Loucy (cell line): ENCODE data around the gene CCDC33.

Source experiments
- H2AFZ ChIP-seq: fragments of 200-600 bp; sonication (generic); 2 replicates; pipeline ENCODE4 v1.6.0; 2016; ENCODE audit warnings: antibody characterized with exemption, mild to moderate bottlenecking, low read length, moderate library complexity
- H3F3A ChIP-seq: fragments of 200-600 bp; 2 replicates; pipeline ENCODE4 v1.6.0; 2016; ENCODE audit warnings: antibody characterized with exemption, low read depth, mild to moderate bottlenecking
- H3K27me3 ChIP-seq: fragments of 200-600 bp; sonication (generic); 2 replicates; pipeline ENCODE4 v1.6.1; 2014; ENCODE audit warnings: low read length, mild to moderate bottlenecking; ENCODE audit not compliant: insufficient read depth, poor library complexity, severe bottlenecking
- H3K36me3 ChIP-seq: fragments of 200-600 bp; sonication (generic); 2 replicates; pipeline ENCODE4 v1.6.1; 2016; ENCODE audit warnings: low read length; ENCODE audit not compliant: insufficient read depth
- H3K4me1 ChIP-seq: fragments of 200-600 bp; sonication (generic); 2 replicates; pipeline ENCODE4 v1.5.1; 2014; ENCODE audit warnings: low read length, mild to moderate bottlenecking; ENCODE audit not compliant: insufficient read depth, poor library complexity, severe bottlenecking
- H3K4me2 ChIP-seq: fragments of 200-600 bp; sonication (generic); 2 replicates; pipeline ENCODE4 v1.6.0; 2014; ENCODE audit warnings: antibody characterized with exemption, low read length, low read depth, mild to moderate bottlenecking; ENCODE audit not compliant: poor library complexity, severe bottlenecking
- H3K4me3 ChIP-seq: fragments of 200-600 bp; sonication (generic); 2 replicates; pipeline ENCODE4 v1.5.1; 2014; ENCODE audit warnings: low read length, mild to moderate bottlenecking, mixed read lengths; ENCODE audit not compliant: poor library complexity, severe bottlenecking
- H3K79me2 ChIP-seq: fragments of 200-600 bp; sonication (generic); 2 replicates; pipeline ENCODE4 v1.6.1; 2014; ENCODE audit warnings: low read length; ENCODE audit not compliant: insufficient read depth
- H3K9ac ChIP-seq: fragments of 200-600 bp; sonication (generic); 2 replicates; pipeline ENCODE4 v1.6.0; 2014; ENCODE audit warnings: mild to moderate bottlenecking, low read depth, low read length, moderate library complexity; ENCODE audit not compliant: poor library complexity, severe bottlenecking
- H3K9me2 ChIP-seq: fragments of 200-600 bp; sonication (generic); replicated peaks from 2 replicates; pipeline ENCODE4 v1.6.1; 2016; ENCODE audit warnings: low read depth, low read length, mixed read lengths
- H3K9me3 ChIP-seq: fragments of 200-600 bp; sonication (generic); 2 replicates; pipeline ENCODE4 v1.6.1; 2014; ENCODE audit warnings: mild to moderate bottlenecking, antibody characterized with exemption, low read length, low read depth; ENCODE audit not compliant: insufficient read depth
- H4K20me1 ChIP-seq: fragments of 200-600 bp; sonication (generic); 2 replicates; pipeline ENCODE4 v1.6.0; 2014; ENCODE audit warnings: antibody characterized with exemption, low read length, mild to moderate bottlenecking; ENCODE audit not compliant: insufficient read depth, poor library complexity, severe bottlenecking
- CTCF ChIP-seq: fragments of 200-600 bp; sonication (generic); conservative IDR thresholded peaks from 2 replicates; pipeline ENCODE4 v1.5.1; 2014; ENCODE audit warnings: mild to moderate bottlenecking, antibody characterized with exemption, low read length
- EZH2phosphoT487 ChIP-seq: fragments of 200-600 bp; IDR thresholded peaks from 2 replicates; pipeline ENCODE4 v1.6.1; 2018; ENCODE audit warnings: antibody characterized with exemption, mild to moderate bottlenecking, moderate library complexity, borderline replicate concordance

Gene CCDC33

GRCh38 chr15:74314795-74315438 lies 78.8 kb downstream of the CCDC33 start:
- H3K79me2 ChIP-seq, result peaks cover 10% of the 10 kb centered on the region; the same call in 1 of the 2 replicates
- peaks cover 82% of the 10 kb centered on the region for H3K4me1 ChIP-seq
- H3F3A ChIP-seq, result peaks cover 12% of the 10 kb centered on the region
- no peaks in the 10 kb centered on the region for H3K36me3 ChIP-seq
- no peaks in the 10 kb centered on the region for H3K9me2 ChIP-seq
- peak overlapping the region; percentile 73 for H3K4me3 ChIP-seq
- no peaks in the 10 kb centered on the region for H4K20me1 ChIP-seq
- no peak overlapping the region for H2AFZ ChIP-seq
- H3K9me3 ChIP-seq, result no peaks in the 10 kb centered on the region
- TF ChIP-seq EZH2phosphoT487 (no peak), CTCF (no peak)
- peak overlapping the region; percentile 84 for H3K9ac ChIP-seq
- peak overlapping the region; percentile 94 for H3K4me2 ChIP-seq
- H3K27me3 ChIP-seq, result no peaks in the 10 kb centered on the region

GRCh38 chr15:74315626-74316025 lies 79.5 kb downstream of the CCDC33 start:
- Histone ChIP-seq H3K36me3 (no peaks in the 10 kb centered on the region), H3K4me1 (peaks cover 89% of the 10 kb centered on the region), H3F3A (peaks cover 12% of the 10 kb centered on the region), H3K9me3 (no peaks in the 10 kb centered on the region), H3K27me3 (no peaks in the 10 kb centered on the region), H2AFZ (no peak overlapping the region), H3K9ac (peak overlapping the region; percentile 84), H3K4me2 (peak overlapping the region; percentile 94), H4K20me1 (no peaks in the 10 kb centered on the region), H3K4me3 (peak overlapping the region; percentile 73), H3K9me2 (no peaks in the 10 kb centered on the region), H3K79me2 (peaks cover 10% of the 10 kb centered on the region; the same call in 1 of the 2 replicates)
- no peak; the same call in 1 of the 2 replicates for TF ChIP-seq CTCF
- TF ChIP-seq EZH2phosphoT487, result no peak

- H4K20me1 ChIP-seq, result no peaks in the 10 kb centered on the region
- H2AFZ ChIP-seq, result no peak overlapping the region
- no peaks in the 10 kb centered on the region for H3K36me3 ChIP-seq
- H3K9me2 ChIP-seq, result no peaks in the 10 kb centered on the region
- peaks cover 92% of the 10 kb centered on the region for H3K4me1 ChIP-seq
- H3K4me2 ChIP-seq, result peak overlapping the region; percentile 94
- no peaks in the 10 kb centered on the region for H3K27me3 ChIP-seq
- H3K4me3 ChIP-seq, result peak overlapping the region; percentile 73
- TF ChIP-seq CTCF, result no peak
- no peak for TF ChIP-seq EZH2phosphoT487
- peaks cover 12% of the 10 kb centered on the region for H3F3A ChIP-seq
- H3K9ac ChIP-seq, result peak overlapping the region; percentile 84
- no peaks in the 10 kb centered on the region for H3K9me3 ChIP-seq
- peaks cover 10% of the 10 kb centered on the region; the same call in 1 of the 2 replicates for H3K79me2 ChIP-seq
Measured at GRCh38 chr15:74316141-74316540, 80.0 kb downstream of the CCDC33 start.
